SK-N-SH treated with all-trans-retinoic acid at 6 μM for 48 hours (cell line): ENCODE data around the gene COL6A5.

Source experiments
- ATAC-seq: fragments of 200-7000 bp; cut with Tn5 transposase; 3 replicates; pipeline ENCODE4 v1.9.1; 2020; ENCODE audit warnings: mild to moderate bottlenecking, moderate library complexity
- ARNTL ChIP-seq: fragments of 450-650 bp; formaldehyde crosslinking; IDR thresholded peaks from 2 replicates; pipeline ENCODE4 v1.5.0; 2020; ENCODE audit warnings: low read depth, mild to moderate bottlenecking, moderate library complexity, borderline replicate concordance
- BACH2 ChIP-seq: fragments of 250-450 bp; sonication (Bioruptor Pico); IDR thresholded peaks from 2 replicates; pipeline ENCODE4 v1.9.0; 2021; ENCODE audit warnings: mild to moderate bottlenecking, borderline replicate concordance
- CREB5 ChIP-seq: fragments of 250-450 bp; sonication (Bioruptor Pico); IDR thresholded peaks from 2 replicates; pipeline ENCODE4 v1.5.1; 2020; ENCODE audit warnings: low read depth, mild to moderate bottlenecking, moderate library complexity
- CSDC2 ChIP-seq: fragments of 250-450 bp; sonication (Bioruptor Pico); IDR thresholded peaks from 2 replicates; pipeline ENCODE4 v1.5.0; 2020; ENCODE audit warnings: mild to moderate bottlenecking, moderate library complexity
- CSRNP3 ChIP-seq: fragments of 250-450 bp; sonication (Bioruptor Pico); IDR thresholded peaks from 2 replicates; pipeline ENCODE4 v1.5.1; 2021; ENCODE audit warnings: mild to moderate bottlenecking, moderate library complexity
- ESRRG ChIP-seq: fragments of 250-450 bp; sonication (Bioruptor Pico); IDR thresholded peaks from 2 replicates; pipeline ENCODE4 v1.6.1; 2021; ENCODE audit warnings: mild to moderate bottlenecking
- GLIS3 ChIP-seq: fragments of 250-450 bp; sonication (Bioruptor Pico); IDR thresholded peaks from 2 replicates; pipeline ENCODE4 v1.5.0; 2020; ENCODE audit warnings: mild to moderate bottlenecking, moderate library complexity
- ISL1 ChIP-seq: fragments of 250-450 bp; sonication (Bioruptor Pico); IDR thresholded peaks from 2 replicates; pipeline ENCODE4 v2.1.2; 2022; ENCODE audit warnings: mild to moderate bottlenecking, moderate library complexity
- OSR1 ChIP-seq: fragments of 250-450 bp; sonication (Bioruptor Pico); IDR thresholded peaks from 2 replicates; pipeline ENCODE4 v1.8.0; 2022; ENCODE audit warnings: moderate library complexity, mild to moderate bottlenecking, inconsistent platforms
- PATZ1 ChIP-seq: fragments of 250-450 bp; sonication (Bioruptor Pico); IDR thresholded peaks from 2 replicates; pipeline ENCODE4 v1.8.0; 2020; ENCODE audit warnings: mild to moderate bottlenecking, moderate library complexity, borderline replicate concordance
- POU6F1 ChIP-seq: fragments of 250-450 bp; sonication (Bioruptor Pico); IDR thresholded peaks from 2 replicates; pipeline ENCODE4 v1.8.0; 2021; ENCODE audit warnings: low read depth, mild to moderate bottlenecking, moderate library complexity, borderline replicate concordance
- PPARA ChIP-seq: fragments of 250-450 bp; sonication (Bioruptor Pico); IDR thresholded peaks from 2 replicates; pipeline ENCODE4 v1.5.0; 2020; ENCODE audit warnings: mild to moderate bottlenecking, borderline replicate concordance
- RARB ChIP-seq: fragments of 250-450 bp; sonication (Bioruptor Pico); IDR thresholded peaks from 2 replicates; pipeline ENCODE4 v1.8.0; 2021; ENCODE audit warnings: mild to moderate bottlenecking, moderate library complexity
- SNAI2 ChIP-seq: fragments of 250-450 bp; sonication (Bioruptor Pico); IDR thresholded peaks from 2 replicates; pipeline ENCODE4 v1.5.0; 2020; ENCODE audit warnings: mild to moderate bottlenecking, moderate library complexity
- TCF4 ChIP-seq: fragments of 250-450 bp; sonication (Bioruptor Pico); IDR thresholded peaks from 2 replicates; pipeline ENCODE4 v1.8.0; 2021; ENCODE audit warnings: mild to moderate bottlenecking, moderate library complexity, borderline replicate concordance
- TOX ChIP-seq: fragments of 250-450 bp; sonication (Bioruptor Pico); IDR thresholded peaks from 2 replicates; pipeline ENCODE4 v1.8.0; 2021; ENCODE audit warnings: mild to moderate bottlenecking, moderate library complexity, borderline replicate concordance
- TSHZ2 ChIP-seq: fragments of 250-450 bp; sonication (Bioruptor Pico); IDR thresholded peaks from 2 replicates; pipeline ENCODE4 v1.5.0; 2020; ENCODE audit warnings: mild to moderate bottlenecking, moderate library complexity
- ZC3H10 ChIP-seq: fragments of 250-450 bp; sonication (Bioruptor Pico); IDR thresholded peaks from 2 replicates; pipeline ENCODE4 v1.5.1; 2021; ENCODE audit warnings: mild to moderate bottlenecking, moderate library complexity
- ZFP3 ChIP-seq: fragments of 250-450 bp; sonication (Bioruptor Pico); IDR thresholded peaks from 2 replicates; pipeline ENCODE4 v1.5.0; 2020; ENCODE audit warnings: mild to moderate bottlenecking, moderate library complexity
- ZFP30 ChIP-seq: fragments of 450-650 bp; formaldehyde crosslinking; IDR thresholded peaks from 2 replicates; pipeline ENCODE4 v1.5.0; 2022; ENCODE audit warnings: mild to moderate bottlenecking, moderate library complexity
- ZNF565 ChIP-seq: fragments of 450-650 bp; formaldehyde crosslinking; conservative IDR thresholded peaks from 2 replicates; pipeline ENCODE4 v1.5.0; 2020; ENCODE audit warnings: low read depth, mild to moderate bottlenecking, moderate library complexity
- ZNF70 ChIP-seq: fragments of 450-650 bp; formaldehyde crosslinking; IDR thresholded peaks from 2 replicates; pipeline ENCODE4 v1.5.0; 2020; ENCODE audit warnings: mild to moderate bottlenecking, moderate library complexity
- ZNF8 ChIP-seq: fragments of 450-650 bp; formaldehyde crosslinking; IDR thresholded peaks from 2 replicates; pipeline ENCODE4 v1.5.0; 2020; ENCODE audit warnings: mild to moderate bottlenecking, moderate library complexity

The COL6A5 gene

GRCh38 chr3:130354430-130354829 lies 9.0 kb downstream of the COL6A5 start:
- no peak for ATAC-seq
- no peak for TF ChIP-seq CSDC2
- no peak for TF ChIP-seq ZFP3 (CRISPR knock-in tag)
- no peak for TF ChIP-seq CSRNP3 (CRISPR knock-in tag)
- no peak for TF ChIP-seq SNAI2
- TF ChIP-seq PPARA (CRISPR knock-in tag): no peak
- TF ChIP-seq, all 23 proteins: peak for 0

GRCh38 chr3:130374033-130374432 lies 28.6 kb downstream of the COL6A5 start:
- TF ChIP-seq RARB (CRISPR knock-in tag) (no peak), TCF4 (CRISPR knock-in tag) (no peak), POU6F1 (no peak), OSR1 (no peak), ZC3H10 (no peak), SNAI2 (no peak), CSDC2 (no peak), CSRNP3 (CRISPR knock-in tag) (no peak), PPARA (CRISPR knock-in tag) (no peak), ZNF565 (CRISPR knock-in tag) (no peak), ZNF8 (no peak), ZFP30 (CRISPR knock-in tag) (no peak), GLIS3 (CRISPR knock-in tag) (no peak), ESRRG (no peak), ISL1 (CRISPR knock-in tag) (no peak), BACH2 (CRISPR knock-in tag) (no peak), ARNTL (CRISPR knock-in tag) (no peak), PATZ1 (no peak), TSHZ2 (CRISPR knock-in tag) (no peak), TOX (CRISPR knock-in tag) (no peak)
- no peak for ATAC-seq

- no peak for ATAC-seq
- no peak for TF ChIP-seq CREB5 (CRISPR knock-in tag)
- no peak for TF ChIP-seq SNAI2
- no peak for TF ChIP-seq PATZ1
- no peak for TF ChIP-seq ZNF70 (CRISPR knock-in tag)
- TF ChIP-seq ARNTL (CRISPR knock-in tag): no peak
- TF ChIP-seq PPARA (CRISPR knock-in tag): no peak
- TF ChIP-seq ZNF8: no peak
- TF ChIP-seq CSDC2: no peak
- TF ChIP-seq, all 23 proteins: peak for 0
Observed at GRCh38 chr3:130374908-130375307, 29.4 kb downstream of the COL6A5 start.
